Type B pancreatic cell (in vitro differentiated cells): Measurements from ENCODE around the gene JAKMIP1. TPM values are rescaled to one million over a fixed set of nuclear protein-coding genes. Genes with fewer than 3 reads are reported as not detected.
"Not testable (repeated sequence)": the region's sequence is repeated elsewhere in the genome, so short reads cannot be mapped to it uniquely, and the experiment has no call there.

Experiments used
- DNase-seq: peaks from one replicate; pipeline ENCODE4 v3.0.0; 2021; ENCODE audit warnings: mixed read lengths; ENCODE audit not compliant: unreplicated experiment; ENCODE audit errors: extremely low spot score
- H3K27ac Mint-ChIP-seq: 2 replicates; pipeline ENCODE4 v1.8.0; 2021; ENCODE audit warnings: mild to moderate bottlenecking, mixed read lengths
- H3K27me3 Mint-ChIP-seq: 2 replicates; pipeline ENCODE4 v1.8.0; 2021; ENCODE audit warnings: mixed read lengths
- H3K36me3 Mint-ChIP-seq: 2 replicates; pipeline ENCODE4 v1.8.0; 2021; ENCODE audit warnings: mixed read lengths
- H3K4me1 Mint-ChIP-seq: one replicate; pipeline ENCODE4 v1.8.0; 2021; ENCODE audit warnings: mixed read lengths; ENCODE audit not compliant: unreplicated experiment
- H3K4me3 Mint-ChIP-seq: 2 replicates; pipeline ENCODE4 v1.8.0; 2021; ENCODE audit warnings: mild to moderate bottlenecking, mixed read lengths
- H3K9me3 Mint-ChIP-seq: 2 replicates; pipeline ENCODE4 v1.8.0; 2021; ENCODE audit warnings: mixed read lengths
- CTCF ChIP-seq: fragments of 200-600 bp; sonication (generic); conservative IDR thresholded peaks from 2 replicates; pipeline ENCODE4 v1.5.0; 2021; ENCODE audit warnings: antibody characterized with exemption, mild to moderate bottlenecking
- total RNA-seq: library from RNA; stranded (reverse); gene quantifications from 2 replicates; pipeline ENCODE4 v1.2.1, GENCODE V29; 2021; ENCODE audit warnings: low replicate concordance

The JAKMIP1 gene
- total RNA-seq, 1 donor from 2014 or later = 0.89 TPM

- no peaks in the 10 kb centered on the region for H3K9me3 Mint-ChIP-seq
- no peak overlapping the region for H3K27ac Mint-ChIP-seq
- no peak for DNase-seq
- no peaks in the 10 kb centered on the region for H3K4me1 Mint-ChIP-seq
- H3K4me3 Mint-ChIP-seq = no peak overlapping the region
- no peaks in the 10 kb centered on the region for H3K36me3 Mint-ChIP-seq
- peak; percentile 98 for TF ChIP-seq CTCF
- peaks cover 41% of the 10 kb centered on the region for H3K27me3 Mint-ChIP-seq
These were observed 201.9 kb downstream of the JAKMIP1 start for GRCh38 chr4:5998333-5998936.

DNA sequence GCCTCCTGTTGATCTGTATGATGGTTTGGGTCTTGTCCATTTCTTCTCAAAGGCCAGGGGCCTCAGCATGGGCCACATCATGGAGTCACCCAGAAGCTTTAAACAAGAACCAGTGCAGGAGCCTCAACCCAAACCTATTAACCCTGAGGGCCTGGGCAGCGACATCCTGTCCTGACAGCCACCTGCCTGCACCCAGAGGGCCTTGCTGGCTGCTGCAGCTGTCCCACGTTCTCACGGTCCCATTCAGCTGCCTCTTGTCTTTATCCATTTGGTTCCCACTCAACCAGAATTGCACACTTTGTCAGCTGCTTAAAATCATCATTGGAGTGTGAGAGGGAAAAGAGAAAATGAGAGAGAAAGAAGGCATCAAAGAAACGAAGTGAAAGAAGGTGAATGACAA is 203.7 kb downstream of the JAKMIP1 start:
- no peak overlapping the region for H3K27ac Mint-ChIP-seq
- no peaks in the 10 kb centered on the region for H3K4me1 Mint-ChIP-seq
- H3K4me3 Mint-ChIP-seq = no peak overlapping the region
- H3K9me3 Mint-ChIP-seq = no peaks in the 10 kb centered on the region
- H3K36me3 Mint-ChIP-seq = no peaks in the 10 kb centered on the region
- H3K27me3 Mint-ChIP-seq = peaks cover 35% of the 10 kb centered on the region
- no peak for TF ChIP-seq CTCF
- DNase-seq = no peak

DNA sequence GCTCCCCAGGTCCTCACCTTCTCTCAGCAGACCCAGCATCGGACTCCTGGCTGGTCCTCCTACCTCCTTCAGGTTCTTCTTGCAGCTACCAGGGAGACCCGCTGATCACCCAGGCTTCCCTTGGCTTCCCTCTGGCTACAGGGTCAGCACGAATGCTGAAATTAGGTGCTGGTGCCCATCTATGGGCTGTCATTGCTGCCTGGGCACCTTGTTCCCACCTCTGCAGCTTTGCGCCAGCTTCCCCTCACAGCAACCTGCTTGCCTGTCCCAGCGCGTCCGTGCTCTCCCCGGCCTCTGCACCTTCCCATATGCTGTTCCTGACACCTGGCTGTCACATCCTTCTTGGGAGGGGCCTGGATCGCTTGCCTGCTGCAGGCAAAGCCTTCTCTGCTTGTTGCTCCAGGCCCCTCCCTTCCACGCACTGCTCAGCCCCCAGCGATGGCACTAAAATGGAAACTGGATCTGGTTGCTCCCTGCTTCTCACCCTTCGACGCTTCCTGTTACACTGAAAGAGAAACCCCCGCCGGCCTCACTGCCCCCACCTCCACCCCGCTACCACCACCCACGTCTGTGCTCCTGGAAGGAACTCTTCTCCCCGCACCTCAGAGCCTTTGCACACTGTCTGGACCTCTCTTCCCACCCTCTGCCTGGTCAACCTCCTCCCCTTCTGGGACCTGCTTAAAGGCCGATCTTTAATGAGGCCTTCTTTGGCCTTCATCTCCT is 204.3 kb downstream of the JAKMIP1 start:
- Mint-ChIP-seq H3K27ac (no peak overlapping the region), H3K27me3 (peaks cover 35% of the 10 kb centered on the region), H3K4me3 (no peak overlapping the region), H3K36me3 (no peaks in the 10 kb centered on the region), H3K4me1 (no peaks in the 10 kb centered on the region), H3K9me3 (no peaks in the 10 kb centered on the region)
- DNase-seq = no peak
- TF ChIP-seq CTCF = no peak

- no peak overlapping the region for H3K4me3 Mint-ChIP-seq
- H3K9me3 Mint-ChIP-seq = no peaks in the 10 kb centered on the region
- peaks cover 34% of the 10 kb centered on the region for H3K27me3 Mint-ChIP-seq
- no peak for DNase-seq
- TF ChIP-seq CTCF = no peak
- H3K36me3 Mint-ChIP-seq = no peaks in the 10 kb centered on the region
- H3K4me1 Mint-ChIP-seq = no peaks in the 10 kb centered on the region
- no peak overlapping the region for H3K27ac Mint-ChIP-seq
These were observed 206.2 kb downstream of the JAKMIP1 start for GRCh38 chr4:5993876-5994811.

DNA sequence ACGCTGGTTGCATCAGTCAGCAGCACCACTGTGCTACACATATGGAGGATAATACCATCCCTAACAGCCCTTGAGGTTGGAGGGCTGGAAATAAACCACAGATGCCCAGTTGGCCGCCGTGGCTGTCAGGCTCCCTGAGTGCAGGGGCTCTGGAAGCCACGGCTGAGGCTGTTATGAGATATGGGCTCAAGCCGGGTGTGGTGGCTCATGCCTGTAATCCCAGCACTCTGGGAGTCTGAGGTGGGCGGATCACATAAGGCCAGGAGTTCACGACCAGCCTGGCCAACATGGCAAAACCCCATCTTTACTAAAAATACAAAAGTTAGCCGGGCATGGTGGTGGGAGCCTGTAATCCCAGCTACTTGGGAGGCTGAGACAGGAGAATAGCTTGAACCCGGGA is 207.0 kb downstream of the JAKMIP1 start:
- peaks cover 37% of the 10 kb centered on the region for H3K27me3 Mint-ChIP-seq
- not testable (repeated sequence) for H3K9me3 Mint-ChIP-seq, H3K27ac Mint-ChIP-seq, DNase-seq, H3K4me3 Mint-ChIP-seq, H3K36me3 Mint-ChIP-seq, H3K4me1 Mint-ChIP-seq
